ENCODE measurements around the gene GPA33. TPM values are rescaled to one million over a fixed set of nuclear protein-coding genes. Genes with fewer than 3 reads are reported as not detected.
A peak's percentile ranks its signal among the peaks of the same experiment; 100 is the strongest.

Gene GPA33
- total and polyA plus RNA-seq, 9 of the 15 experiments (the other 6 are each of a cell fraction or from before 2014, with no cell fraction given) = 0.13 TPM; not detected in 8

GRCh38 chr1:167119696-167120095 lies 29.5 kb upstream of the GPA33 start:
- intact Hi-C loops (cut with micrococcal nuclease) = no loop called here
- no peak for TF ChIP-seq SMARCB1 (IDR thresholded peaks at IDR 0.05; ENCODE audit: insufficient read length, low read depth)
- TF ChIP-seq ZNF583 (CRISPR knock-in tag; IDR thresholded peaks at IDR 0.05) = no peak
- TF ChIP-seq ZNF79 (CRISPR knock-in tag; IDR thresholded peaks at IDR 0.05; ENCODE audit: low read depth) = no peak
- no peak for TF ChIP-seq PRDM10 (IDR thresholded peaks at IDR 0.05; ENCODE audit: partially characterized antibody)
- TF ChIP-seq DPF2 (IDR thresholded peaks at IDR 0.05) = no peak
- no peak for TF ChIP-seq NFIC (IDR thresholded peaks at IDR 0.05)
- TF ChIP-seq ZFP36 (IDR thresholded peaks at IDR 0.05; ENCODE audit: low read depth, low read length, partially characterized antibody) = no peak
- no peak for TF ChIP-seq SMAD3 (CRISPR knock-in tag; conservative IDR thresholded peaks at IDR 0.05)
- TF ChIP-seq ATF1 (CRISPR knock-in tag; IDR thresholded peaks at IDR 0.05) = no peak
- no peak for TF ChIP-seq ATF1 (tag; IDR thresholded peaks at IDR 0.05)
- TF ChIP-seq HMGXB4 (CRISPR knock-in tag; IDR thresholded peaks at IDR 0.05) = no peak
- no peak for TF ChIP-seq ZBTB34 (CRISPR knock-in tag; IDR thresholded peaks at IDR 0.05)
- TF ChIP-seq ZNF277 (CRISPR knock-in tag; IDR thresholded peaks at IDR 0.05; ENCODE audit: borderline replicate concordance) = no peak
- no peak for TF ChIP-seq ETV5 (CRISPR knock-in tag; IDR thresholded peaks at IDR 0.05; ENCODE audit: low read depth)
- TF ChIP-seq CREB5 (CRISPR knock-in tag; IDR thresholded peaks at IDR 0.05) = no peak

More at GRCh38 chr1:167119696-167120095, 29.5 kb upstream of the GPA33 start:
- Histone ChIP-seq H3K79me2 (ENCODE audit: control insufficient read depth, insufficient read depth, low read length) (no peaks in the 10 kb centered on the region), H3K36me3 (ENCODE audit: control insufficient read depth, insufficient read depth, low read length) (no peaks in the 10 kb centered on the region), H3K4me3 (no peak overlapping the region), H3K9me1 (ENCODE audit: control insufficient read depth, insufficient read depth, low read length) (no peaks in the 10 kb centered on the region), H4K20me1 (replicated peaks; ENCODE audit: control insufficient read depth, insufficient read depth, low read length) (no peaks in the 10 kb centered on the region), H3K4me2 (ENCODE audit: insufficient read depth, low read length) (no peak overlapping the region), H3K4me1 (replicated peaks in 1 of 2; ENCODE audit: control insufficient read depth in 2 of 2, insufficient read depth in 2 of 2, low read length in 2 of 2) (peaks cover 0 to 9% of the 10 kb centered on the region in 2 experiments; a peak in 3 of 5 replicates), H3K27me3 (ENCODE audit: control insufficient read depth in 2 of 2, insufficient read depth in 2 of 2, low read length in 2 of 2) (peaks cover 36 to 65% of the 10 kb centered on the region in 2 experiments), H3K9me3 (replicated peaks; ENCODE audit: control insufficient read depth, insufficient read depth, low read depth, low read length) (no peaks in the 10 kb centered on the region), H2AFZ (ENCODE audit: low read depth, low read length) (no peak overlapping the region), H3K9ac (ENCODE audit: insufficient read depth in 1 of 2, low read depth in 2 of 2, low read length in 2 of 2) (no peak overlapping the region), H3K27ac (ENCODE audit: extremely low read depth, low read depth, low read length) (no peak overlapping the region)
- CTCF ChIA-PET (ENCODE audit: low intra/inter-chr PET ratio) = no interaction called here
- ATAC-seq (no peak), FAIRE-seq (peak; percentile 35), DNase-seq (ENCODE audit: extremely low read depth in 1 of 4, low spot score in 3 of 4) (no peak)
- POLR2A ChIA-PET = no interaction called here
- no TSS peak for BruUV-seq (replicated peaks)
- in situ Hi-C loops (cut with MboI) = no loop called here
- WGBS (ENCODE audit: insufficient coverage, low coverage, missing lambda C conversion rate) = 0% methylated on average over 3 of the region's 3 CpGs
